Measurements from ENCODE around the gene POLA1.

Gene POLA1

DNA sequence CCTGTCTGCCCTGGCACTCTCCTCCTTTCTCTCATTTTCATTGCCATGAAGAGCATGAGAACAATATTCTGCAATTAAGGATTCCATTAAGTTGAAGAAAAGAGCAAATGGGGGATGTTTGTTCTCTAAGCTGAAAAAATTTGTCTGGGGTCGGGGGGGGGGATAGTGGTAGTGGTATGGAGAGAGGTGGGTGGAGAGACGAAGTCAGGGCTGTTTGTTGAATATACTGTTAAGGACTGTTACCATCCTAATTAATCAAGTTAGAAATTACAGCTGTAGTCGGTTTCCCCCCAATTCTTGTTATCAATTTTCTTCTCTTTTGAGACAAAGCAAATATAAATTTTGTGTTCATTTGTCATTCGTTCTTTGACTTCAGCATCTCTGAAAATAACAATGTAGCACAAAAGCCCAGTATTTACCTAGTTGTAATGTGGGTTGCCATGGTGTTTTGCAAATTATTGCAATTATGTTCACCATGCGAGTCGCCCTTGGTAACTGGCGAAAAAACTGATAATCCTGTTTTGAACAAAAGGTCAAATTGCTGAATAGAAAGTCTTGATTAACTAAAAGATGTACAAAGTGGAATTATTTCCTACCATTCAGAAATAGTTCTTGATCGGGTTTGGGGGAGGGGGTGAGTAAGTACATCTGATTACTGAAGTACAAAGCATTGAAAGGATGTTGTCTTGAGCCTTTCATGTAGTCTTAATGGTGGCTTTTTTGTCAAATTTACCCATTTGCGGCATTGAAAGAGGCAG lies 183.0 kb downstream of the POLA1 start:
- DNase-seq (ENCODE audit: extremely low read depth, low read depth): no peak
- no peak for TF ChIP-seq CTCF (IDR thresholded peaks at IDR 0.05; ENCODE audit: low read depth, low read length)

GRCh38 chrX:24877288-24877664 lies 183.6 kb downstream of the POLA1 start:
- no peak for DNase-seq (ENCODE audit: extremely low read depth, low read depth)

GRCh38 chrX:24877854-24878650 lies 184.3 kb downstream of the POLA1 start:
- TF ChIP-seq CTCF (IDR thresholded peaks at IDR 0.05; ENCODE audit: low read depth, low read length): no peak
- DNase-seq (ENCODE audit: extremely low read depth, low read depth): no peak

More at GRCh38 chrX:24877288-24877664, 183.6 kb downstream of the POLA1 start:
- TF ChIP-seq CTCF (IDR thresholded peaks at IDR 0.05; ENCODE audit: low read depth, low read length): no peak

GRCh38 chrX:24879679-24880078 lies 186.0 kb downstream of the POLA1 start:
- no peak for DNase-seq (ENCODE audit: extremely low read depth, low read depth)
- no peak for TF ChIP-seq CTCF (IDR thresholded peaks at IDR 0.05; ENCODE audit: low read depth, low read length)

GRCh38 chrX:24886916-24887315 lies 193.2 kb downstream of the POLA1 start:
- DNase-seq (ENCODE audit: extremely low read depth, low read depth): no peak
- TF ChIP-seq CTCF (IDR thresholded peaks at IDR 0.05; ENCODE audit: low read depth, low read length): no peak

- no peak for TF ChIP-seq CTCF (IDR thresholded peaks at IDR 0.05; ENCODE audit: low read depth, low read length)
- DNase-seq (ENCODE audit: extremely low read depth, low read depth): no peak
Observed at GRCh38 chrX:24890677-24891076, 197.0 kb downstream of the POLA1 start.

- DNase-seq (ENCODE audit: extremely low read depth, low read depth): no peak
Observed at GRCh38 chrX:24899391-24899790, 205.7 kb downstream of the POLA1 start.

More at GRCh38 chrX:24899391-24899790, 205.7 kb downstream of the POLA1 start:
- TF ChIP-seq CTCF (IDR thresholded peaks at IDR 0.05; ENCODE audit: low read depth, low read length): no peak

Data from AG09319 (cell line).